HEK293 (cell line): ENCODE measurements around the gene HBA2.
"Not testable (repeated sequence)": the region's sequence is repeated elsewhere in the genome, so short reads cannot be mapped to it uniquely, and the experiment has no call there.

Experiments used
- CTCF ChIA-PET: fragments of 350-600 bp; formaldehyde crosslinking; extraction: SDS; loops from one replicate; lab custom pipeline; 2021; ENCODE audit warnings: antibody characterized with exemption; lab: Yijun Ruan, JAX
- POLR2A ChIA-PET: fragments of 300-600 bp; formaldehyde crosslinking; extraction: SDS; loops from one replicate; lab custom pipeline; 2020; ENCODE audit warnings: antibody characterized with exemption, inconsistent platforms; lab: Yijun Ruan, JAX
- H3K27ac ChIP-seq: fragments of 200-500 bp; sonication (Bioruptor generic); 2 replicates; pipeline ENCODE4 v1.5.1; 2014; ENCODE audit warnings: low read depth, low read length, control low read depth, inconsistent platforms; ENCODE audit errors: extremely low read depth
- H3K36me3 ChIP-seq, 2 experiments: fragments of 200-500 bp in 1 of 2; sonication (Bioruptor generic) in 1 of 2; 1 replicate in 1 of 2; 2 replicates in 1 of 2; pipeline ENCODE4 v1.5.1; 2014 to 2017; ENCODE audit warnings: inconsistent platforms in 2 of 2, low read length in 2 of 2; ENCODE audit not compliant: control insufficient read depth in 2 of 2, insufficient read depth in 1 of 2
- H3K4me1 ChIP-seq: fragments of 200-500 bp; sonication (Bioruptor generic); 2 replicates; pipeline ENCODE4 v1.5.1; 2014; ENCODE audit warnings: mild to moderate bottlenecking, low read length, inconsistent platforms; ENCODE audit not compliant: control insufficient read depth, insufficient read depth
- H3K4me3 ChIP-seq: 2 replicates; pipeline ENCODE4 v1.5.1; 2011; ENCODE audit warnings: low read depth, mild to moderate bottlenecking, control low read depth, low read length, moderate library complexity
- H3K9me3 ChIP-seq: fragments of 200-500 bp; sonication (Bioruptor generic); 2 replicates; pipeline ENCODE4 v1.5.1; 2014; ENCODE audit warnings: low read depth, low read length, inconsistent platforms; ENCODE audit not compliant: control insufficient read depth, insufficient read depth
- CTCF ChIP-seq: fragments of 450-650 bp; formaldehyde crosslinking; IDR thresholded peaks from 2 replicates; pipeline ENCODE4 v1.5.1; 2016; ENCODE audit warnings: missing biosample characterization, missing genetic modification characterization
- EGR2 ChIP-seq: fragments of 450-650 bp; formaldehyde crosslinking; IDR thresholded peaks from 2 replicates; pipeline ENCODE4 v1.5.1; 2016; ENCODE audit warnings: low read depth, missing biosample characterization, missing genetic modification characterization
- GLIS2 ChIP-seq: fragments of 450-650 bp; formaldehyde crosslinking; IDR thresholded peaks from 2 replicates; pipeline ENCODE4 v1.5.1; 2016; ENCODE audit warnings: missing biosample characterization, missing genetic modification characterization
- OVOL3 ChIP-seq: fragments of 450-650 bp; formaldehyde crosslinking; IDR thresholded peaks from 2 replicates; pipeline ENCODE4 v1.5.1; 2016; ENCODE audit warnings: missing biosample characterization, missing genetic modification characterization
- YY2 ChIP-seq: fragments of 450-650 bp; formaldehyde crosslinking; IDR thresholded peaks from 2 replicates; pipeline ENCODE4 v1.5.1; 2016; ENCODE audit warnings: missing biosample characterization, missing genetic modification characterization
- ZBTB11 ChIP-seq: fragments of 450-650 bp; formaldehyde crosslinking; conservative IDR thresholded peaks from 2 replicates; pipeline ENCODE4 v1.5.1; 2016; ENCODE audit warnings: low read depth, missing biosample characterization, missing genetic modification characterization
- ZBTB8A ChIP-seq: fragments of 450-650 bp; formaldehyde crosslinking; IDR thresholded peaks from 2 replicates; pipeline ENCODE4 v1.5.1; 2016; ENCODE audit warnings: missing biosample characterization, missing genetic modification characterization
- ZIC2 ChIP-seq: fragments of 450-650 bp; formaldehyde crosslinking; IDR thresholded peaks from 2 replicates; pipeline ENCODE4 v1.5.1; 2016; ENCODE audit warnings: missing biosample characterization, missing genetic modification characterization
- ZNF211 ChIP-seq: fragments of 450-650 bp; formaldehyde crosslinking; IDR thresholded peaks from 2 replicates; pipeline ENCODE4 v1.5.1; 2016; ENCODE audit warnings: low read depth, missing biosample characterization, missing genetic modification characterization
- ZNF26 ChIP-seq: fragments of 450-650 bp; formaldehyde crosslinking; IDR thresholded peaks from 2 replicates; pipeline ENCODE4 v1.5.1; 2016; ENCODE audit warnings: missing biosample characterization, missing genetic modification characterization
- ZNF302 ChIP-seq: fragments of 450-650 bp; formaldehyde crosslinking; IDR thresholded peaks from 2 replicates; pipeline ENCODE4 v1.5.1; 2016; ENCODE audit warnings: missing biosample characterization, missing genetic modification characterization, low read depth
- ZNF311 ChIP-seq: fragments of 450-650 bp; formaldehyde crosslinking; IDR thresholded peaks from 2 replicates; pipeline ENCODE4 v1.5.1; 2017; ENCODE audit warnings: missing biosample characterization, missing genetic modification characterization, borderline replicate concordance
- ZNF335 ChIP-seq: fragments of 450-650 bp; formaldehyde crosslinking; conservative IDR thresholded peaks from 2 replicates; pipeline ENCODE4 v1.5.1; 2016; ENCODE audit warnings: missing biosample characterization, missing genetic modification characterization
- ZNF341 ChIP-seq: fragments of 450-650 bp; formaldehyde crosslinking; IDR thresholded peaks from 2 replicates; pipeline ENCODE4; 2016; ENCODE audit warnings: low read depth, missing biosample characterization, missing genetic modification characterization
- ZNF404 ChIP-seq: fragments of 450-650 bp; formaldehyde crosslinking; IDR thresholded peaks from 2 replicates; pipeline ENCODE4 v1.5.1; 2017; ENCODE audit warnings: missing biosample characterization, missing genetic modification characterization
- ZNF558 ChIP-seq: fragments of 450-650 bp; formaldehyde crosslinking; IDR thresholded peaks from 2 replicates; pipeline ENCODE4 v1.5.1; 2016; ENCODE audit warnings: missing biosample characterization, missing genetic modification characterization
- ZNF561 ChIP-seq: fragments of 450-650 bp; IDR thresholded peaks from 2 replicates; pipeline ENCODE4 v1.5.1; 2018; ENCODE audit warnings: missing biosample characterization, missing genetic modification characterization, borderline replicate concordance
- ZNF585B ChIP-seq: fragments of 450-650 bp; formaldehyde crosslinking; IDR thresholded peaks from 2 replicates; pipeline ENCODE4 v1.5.1; 2016; ENCODE audit warnings: missing biosample characterization, missing genetic modification characterization
- ZNF660 ChIP-seq: fragments of 450-650 bp; IDR thresholded peaks from 2 replicates; pipeline ENCODE4 v1.5.1; 2018; ENCODE audit warnings: missing biosample characterization, mild to moderate bottlenecking, missing genetic modification characterization
- ZNF707 ChIP-seq: fragments of 450-650 bp; formaldehyde crosslinking; IDR thresholded peaks from 2 replicates; pipeline ENCODE4 v1.5.1; 2016; ENCODE audit warnings: missing biosample characterization, missing genetic modification characterization
- ZSCAN18 ChIP-seq: fragments of 450-650 bp; formaldehyde crosslinking; IDR thresholded peaks from 2 replicates; pipeline ENCODE4 v1.5.1; 2016; ENCODE audit warnings: missing biosample characterization, missing genetic modification characterization

Gene HBA2

GRCh38 chr16:153129-153521 is 19.6 kb upstream of the HBA2 start:
- H3K4me1 ChIP-seq, H3K4me3 ChIP-seq: not testable (repeated sequence)
- CTCF ChIA-PET: interaction anchor here (0.7 kb wide), 1 partner anchor 183 kb away, joined by 3 read pairs; no protein-coding TSS in a partner anchor
- TF ChIP-seq ZBTB11 (tag by site-specific recombination): 0 out of 2 replicates have a peak, but pooled peaks have one; percentile 40
- TF ChIP-seq, all 188 proteins: peak for 1; not testable (repeated sequence) for 187
- H3K36me3 ChIP-seq, H3K9me3 ChIP-seq, H3K27ac ChIP-seq, POLR2A ChIA-PET: not testable (repeated sequence)

- H3K4me3 ChIP-seq, CTCF ChIA-PET, H3K36me3 ChIP-seq, H3K4me1 ChIP-seq, H3K27ac ChIP-seq, H3K9me3 ChIP-seq: not testable (repeated sequence)
- POLR2A ChIA-PET: interaction anchor here (0.7 kb wide), 1 partner anchor 100 kb away, joined by 4 read pairs; the partner anchor contains the start of genes POLR3K and SNRNP25
Measured at GRCh38 chr16:153550-154216, 19.0 kb upstream of the HBA2 start.

- POLR2A ChIA-PET: interaction anchor here (0.6 to 0.7 kb wide), 2 partner anchors 101 to 1225 kb away, joined by 4 read pairs; partner anchors contain the start of genes POLR3K and SNRNP25
- Histone ChIP-seq H3K27ac (peak overlapping the region; percentile 34; the same call in 1 of the 2 replicates), H3K4me3 (peak overlapping the region; percentile 36), H3K9me3 (no peaks in the 10 kb centered on the region), H3K36me3 (no peaks in the 10 kb centered on the region), H3K4me1 (no peaks in the 10 kb centered on the region)
- CTCF ChIA-PET: no interaction called here
- TF ChIP-seq GLIS2 (tag by site-specific recombination) (peak; percentile 82), ZNF404 (tag by site-specific recombination) (no peak), ZNF561 (tag by site-specific recombination) (0 out of 2 replicates have a peak, but pooled peaks have one; percentile 51), ZIC2 (tag by site-specific recombination) (peak; percentile 75), ZNF26 (tag by site-specific recombination) (no peak), ZNF660 (tag by site-specific recombination) (no peak), OVOL3 (tag by site-specific recombination) (no peak), ZNF341 (tag by site-specific recombination) (peak; percentile 63; the same call in 1 of the 2 replicates), ZNF302 (tag by site-specific recombination) (no peak), ZNF335 (tag by site-specific recombination) (peak; percentile 79), EGR2 (peak; percentile 80), ZNF211 (no peak), ZNF558 (tag by site-specific recombination) (no peak), ZSCAN18 (no peak), YY2 (tag by site-specific recombination) (no peak), ZBTB8A (tag by site-specific recombination) (peak; percentile 47), ZNF707 (tag by site-specific recombination) (no peak), ZNF311 (no peak), CTCF (0 out of 2 replicates have a peak, but pooled peaks have one; percentile 14), ZNF585B (tag by site-specific recombination) (no peak)
Measured at GRCh38 chr16:154217-155030, 18.3 kb upstream of the HBA2 start.
